GM18511 (cell line): ENCODE results near the gene CDH3.

Experiments used
- ATAC-seq: cut with Tn5 transposase; IDR thresholded peaks from one replicate; pipeline ENCODE4 v1.9.1; 2021; ENCODE audit warnings: mild to moderate bottlenecking, moderate library complexity; ENCODE audit not compliant: unreplicated experiment

The CDH3 gene

GRCh38 chr16:68646953-68647659 is 2.0 kb downstream of the CDH3 start:
- no peak for ATAC-seq

- no peak for ATAC-seq
Observed at GRCh38 chr16:68651136-68651535, 6.0 kb downstream of the CDH3 start.

- ATAC-seq = no peak
Observed at GRCh38 chr16:68652659-68653058, 7.5 kb downstream of the CDH3 start.

GRCh38 chr16:68655806-68656205 is 10.7 kb downstream of the CDH3 start:
- ATAC-seq = no peak

GRCh38 chr16:68656751-68657150 is 11.6 kb downstream of the CDH3 start:
- ATAC-seq = no peak

- no peak for ATAC-seq
Observed at GRCh38 chr16:68658341-68658973, 13.3 kb downstream of the CDH3 start.

- no peak for ATAC-seq
Observed at GRCh38 chr16:68658974-68659360, 13.9 kb downstream of the CDH3 start.

GRCh38 chr16:68659412-68660358 is 14.6 kb downstream of the CDH3 start:
- ATAC-seq = no peak

GRCh38 chr16:68660359-68660795 is 15.3 kb downstream of the CDH3 start:
- no peak for ATAC-seq

- ATAC-seq = no peak
Observed at GRCh38 chr16:68662035-68662434, 16.9 kb downstream of the CDH3 start.

- no peak for ATAC-seq
Observed at GRCh38 chr16:68664297-68664696, 19.2 kb downstream of the CDH3 start.

GRCh38 chr16:68665501-68665900 is 20.4 kb downstream of the CDH3 start:
- ATAC-seq = no peak

- no peak for ATAC-seq
Observed at GRCh38 chr16:68668266-68668665, 23.2 kb downstream of the CDH3 start.

GRCh38 chr16:68676113-68676860 is 31.2 kb downstream of the CDH3 start:
- no peak for ATAC-seq

GRCh38 chr16:68681038-68681437 is 35.9 kb downstream of the CDH3 start:
- no peak for ATAC-seq

- ATAC-seq = no peak
Observed at GRCh38 chr16:68685685-68686478, 40.8 kb downstream of the CDH3 start.

GRCh38 chr16:68686905-68687304 is 41.8 kb downstream of the CDH3 start:
- no peak for ATAC-seq

- ATAC-seq = no peak
Observed at GRCh38 chr16:68689921-68690320, 44.8 kb downstream of the CDH3 start.

GRCh38 chr16:68695575-68695974 is 50.5 kb downstream of the CDH3 start:
- ATAC-seq = no peak

- ATAC-seq = no peak
Observed at GRCh38 chr16:68696514-68696913, 51.4 kb downstream of the CDH3 start.
